HEK293T (cell line): ENCODE measurements around the gene CCM2L.

Source experiments
- BHLHE40 ChIP-seq: fragments of 450-650 bp; IDR thresholded peaks from 2 replicates; pipeline ENCODE4 v1.6.1; 2016; ENCODE audit warnings: mild to moderate bottlenecking, moderate library complexity, borderline replicate concordance
- CTBP1 ChIP-seq: fragments of 450-650 bp; IDR thresholded peaks from 2 replicates; pipeline ENCODE4 v1.6.1; 2016; ENCODE audit warnings: borderline replicate concordance
- L3MBTL2 ChIP-seq: fragments of 450-650 bp; conservative IDR thresholded peaks from 2 replicates; pipeline ENCODE4 v1.6.1; 2016; ENCODE audit warnings: mild to moderate bottlenecking
- ZNF384 ChIP-seq: fragments of 450-650 bp; IDR thresholded peaks from 2 replicates; pipeline ENCODE4 v1.6.1; 2016

GRCh38 chr20:32031007-32031958, 21.0 kb downstream of the CCM2L start:
- no peak for TF ChIP-seq CTBP1
- no peak for TF ChIP-seq L3MBTL2
- no peak for TF ChIP-seq ZNF384
- TF ChIP-seq BHLHE40: no peak
